GM06990 (cell line): ENCODE data around the gene SNRPE.
A peak's percentile ranks its signal among the peaks of the same experiment; 100 is the strongest.

Source experiments
- DNase-seq: peaks from one replicate; pipeline ENCODE4 v3.0.0-alpha.2; 2011; ENCODE audit not compliant: insufficient read length; ENCODE audit errors: extremely low read depth
- H3K27me3 ChIP-seq: replicated peaks from 2 replicates; pipeline ENCODE4 v1.6.0; 2011; ENCODE audit warnings: low read length; ENCODE audit not compliant: control insufficient read depth, insufficient read depth
- H3K36me3 ChIP-seq: 2 replicates; pipeline ENCODE4 v1.5.1; 2011; ENCODE audit warnings: low read length; ENCODE audit not compliant: control insufficient read depth, insufficient read depth
- H3K4me3 ChIP-seq: replicated peaks from 2 replicates; pipeline ENCODE4 v1.5.1; 2011; ENCODE audit warnings: low read depth, mild to moderate bottlenecking, control low read depth, low read length
- TF ChIP-seq, protein P1 (sequence below): IDR thresholded peaks from 2 replicates; pipeline ENCODE4 v1.5.1; 2011; ENCODE audit warnings: low read length, control low read depth, mild to moderate bottlenecking, inconsistent platforms; ENCODE audit not compliant: insufficient read depth, poor library complexity, severe bottlenecking

The SNRPE gene

DNA sequence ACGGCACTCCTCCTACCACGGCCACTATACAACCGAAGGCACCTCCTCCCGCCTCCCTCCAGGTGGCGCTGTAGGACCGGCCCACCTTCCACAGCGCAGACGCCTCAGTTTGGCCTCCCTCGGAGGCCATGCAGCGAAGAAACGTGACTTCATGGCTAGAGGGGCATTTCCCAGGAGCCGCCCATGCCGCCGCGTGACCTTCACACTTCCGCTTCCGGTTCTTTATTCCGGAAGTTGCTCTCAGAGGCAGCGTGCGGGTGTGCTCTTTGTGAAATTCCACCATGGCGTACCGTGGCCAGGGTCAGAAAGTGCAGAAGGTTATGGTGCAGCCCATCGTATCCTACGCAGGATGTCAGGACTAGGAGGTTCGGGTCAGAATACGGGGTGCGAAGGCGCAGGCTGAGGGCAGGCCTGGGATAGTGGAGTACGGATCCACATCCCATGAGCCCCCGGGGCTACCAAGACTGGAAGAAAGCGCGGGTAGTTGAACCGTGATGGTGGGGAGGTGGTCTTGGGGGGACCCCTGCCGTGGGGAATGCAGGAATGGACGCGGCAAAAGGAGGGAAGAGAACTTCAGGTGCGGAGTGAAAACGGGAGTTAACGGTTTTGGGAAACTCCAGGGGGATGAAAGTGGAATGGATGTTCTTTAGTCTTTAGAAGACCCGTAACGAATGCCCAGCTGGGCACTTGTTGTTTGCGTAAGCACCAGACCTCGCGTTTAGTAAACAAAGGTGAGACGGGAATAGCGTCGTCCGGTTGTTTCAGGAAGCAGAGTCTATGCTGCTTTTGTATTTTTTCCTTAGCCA is at the start of gene SNRPE:
Gene SNRPE, plus strand, starts transcription at position 221 of the 806 bp plus-strand sequence. Its CDS starts 61 bp downstream, at position 282.
- Histone ChIP-seq H3K27me3 (no peaks in the 10 kb centered on the region), H3K4me3 (peak within 1 kb of the TSS; percentile 98), H3K36me3 (peaks cover 11% of the 10 kb centered on the region; the same call in 1 of the 2 replicates)
- TF ChIP-seq, protein P1, sequence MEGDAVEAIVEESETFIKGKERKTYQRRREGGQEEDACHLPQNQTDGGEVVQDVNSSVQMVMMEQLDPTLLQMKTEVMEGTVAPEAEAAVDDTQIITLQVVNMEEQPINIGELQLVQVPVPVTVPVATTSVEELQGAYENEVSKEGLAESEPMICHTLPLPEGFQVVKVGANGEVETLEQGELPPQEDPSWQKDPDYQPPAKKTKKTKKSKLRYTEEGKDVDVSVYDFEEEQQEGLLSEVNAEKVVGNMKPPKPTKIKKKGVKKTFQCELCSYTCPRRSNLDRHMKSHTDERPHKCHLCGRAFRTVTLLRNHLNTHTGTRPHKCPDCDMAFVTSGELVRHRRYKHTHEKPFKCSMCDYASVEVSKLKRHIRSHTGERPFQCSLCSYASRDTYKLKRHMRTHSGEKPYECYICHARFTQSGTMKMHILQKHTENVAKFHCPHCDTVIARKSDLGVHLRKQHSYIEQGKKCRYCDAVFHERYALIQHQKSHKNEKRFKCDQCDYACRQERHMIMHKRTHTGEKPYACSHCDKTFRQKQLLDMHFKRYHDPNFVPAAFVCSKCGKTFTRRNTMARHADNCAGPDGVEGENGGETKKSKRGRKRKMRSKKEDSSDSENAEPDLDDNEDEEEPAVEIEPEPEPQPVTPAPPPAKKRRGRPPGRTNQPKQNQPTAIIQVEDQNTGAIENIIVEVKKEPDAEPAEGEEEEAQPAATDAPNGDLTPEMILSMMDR: peak; percentile 97
- DNase-seq: peak; percentile 91

DNA sequence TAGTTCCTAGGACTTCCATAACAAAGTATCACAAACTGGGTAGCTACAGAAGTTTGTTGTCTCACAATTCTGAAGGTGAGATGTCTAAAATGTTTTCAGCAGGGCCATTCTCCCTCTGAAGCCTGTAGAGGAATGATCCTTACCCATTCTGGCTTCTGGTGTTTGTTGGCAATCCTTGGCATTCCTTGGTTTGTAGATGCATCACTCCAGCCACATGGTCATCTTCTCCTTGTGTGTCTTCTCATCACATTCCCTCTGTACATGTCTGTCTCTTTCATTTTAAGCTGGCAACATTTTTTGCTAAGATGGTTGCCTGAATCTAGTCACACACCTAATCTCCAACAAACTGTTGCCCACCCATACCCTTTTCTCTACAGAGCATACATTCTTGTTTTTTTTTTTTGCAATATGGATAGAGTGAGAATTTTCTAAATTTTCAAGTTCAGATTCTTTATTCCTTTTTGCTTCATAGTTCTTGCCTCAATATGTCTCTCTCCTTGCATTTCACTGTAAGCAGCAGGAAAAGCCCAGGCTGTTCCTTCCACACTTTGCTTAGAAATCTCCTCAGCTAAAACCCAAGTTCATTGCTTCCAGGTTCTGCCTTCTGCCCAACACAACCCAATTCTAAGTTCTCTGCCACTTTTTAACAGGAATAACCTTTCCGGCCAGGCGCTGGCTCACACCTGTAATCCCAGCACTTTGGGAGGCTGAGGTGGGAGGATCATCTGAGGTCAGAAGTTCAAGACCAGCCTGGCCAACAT is 47.6 kb upstream of the SNRPE start:
- peaks cover 3% of the 10 kb centered on the region for H3K36me3 ChIP-seq
- TF ChIP-seq, protein P1: no peak
- H3K27me3 ChIP-seq: no peaks in the 10 kb centered on the region
- no peak for DNase-seq
- no peak overlapping the region for H3K4me3 ChIP-seq

DNA sequence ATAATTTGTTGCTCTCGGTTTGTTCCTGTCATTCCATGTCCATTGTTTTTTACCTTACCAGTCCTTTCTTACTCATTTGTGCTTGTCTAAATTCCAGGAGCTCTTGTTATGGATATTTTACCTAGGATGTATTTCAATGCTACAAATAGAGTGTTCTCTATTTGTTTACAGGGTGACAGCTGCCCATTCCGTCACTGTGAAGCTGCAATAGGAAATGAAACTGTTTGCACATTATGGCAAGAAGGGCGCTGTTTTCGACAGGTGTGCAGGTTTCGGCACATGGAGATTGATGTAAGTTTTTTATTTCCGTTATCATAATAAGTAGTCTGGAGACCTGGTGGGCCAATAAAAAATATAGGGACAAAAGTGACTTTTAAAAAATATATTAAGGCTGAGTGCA is 43.0 kb upstream of the SNRPE start:
- DNase-seq: no peak
- peaks cover 15% of the 10 kb centered on the region for H3K36me3 ChIP-seq

DNA sequence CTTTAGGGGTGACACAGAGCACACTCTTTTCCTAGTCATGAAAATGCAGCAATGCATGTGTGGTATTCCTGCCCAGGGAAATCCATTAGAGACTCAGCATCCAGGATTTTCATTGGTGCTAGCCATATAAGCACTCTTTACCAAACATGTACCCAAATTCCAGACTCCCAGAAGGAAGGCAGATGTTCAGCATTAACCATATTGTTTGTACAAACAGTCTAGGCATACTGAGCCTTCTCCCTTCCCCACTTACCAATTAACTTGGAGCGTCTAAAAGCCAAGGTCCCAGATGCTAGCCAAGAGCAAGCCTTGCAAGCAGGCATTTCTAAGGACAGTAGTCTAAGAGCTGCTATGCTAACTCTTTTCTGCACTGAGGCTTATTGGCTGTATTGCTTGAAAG is 38.1 kb upstream of the SNRPE start:
- DNase-seq: no peak
- TF ChIP-seq, protein P1: no peak
- H3K4me3 ChIP-seq: no peak overlapping the region
- H3K36me3 ChIP-seq: peaks cover 14% of the 10 kb centered on the region
- H3K27me3 ChIP-seq: no peaks in the 10 kb centered on the region

More for the DNA sequence above, 43.0 kb upstream of the SNRPE start:
- H3K4me3 ChIP-seq: no peak overlapping the region
- TF ChIP-seq, protein P1: no peak
- H3K27me3 ChIP-seq: no peaks in the 10 kb centered on the region

DNA sequence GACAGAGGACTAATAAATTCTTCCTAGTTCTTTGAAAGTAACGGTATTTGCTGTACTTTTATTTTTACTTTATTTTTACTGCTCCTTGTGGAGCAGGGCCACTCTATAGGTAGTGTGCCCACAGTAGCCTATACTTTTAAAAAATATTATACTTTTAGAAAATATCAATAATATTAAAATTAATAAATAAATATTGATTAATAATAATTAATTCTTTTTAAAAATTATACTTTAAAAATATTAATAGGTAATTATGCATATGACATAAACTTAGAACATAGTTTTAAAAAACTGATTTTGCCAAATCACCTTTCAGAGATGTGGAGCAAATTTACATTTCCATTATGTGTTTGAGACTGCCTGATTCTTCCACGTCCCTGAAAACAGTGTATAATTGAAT is 35.2 kb upstream of the SNRPE start:
- DNase-seq: no peak
- Histone ChIP-seq H3K27me3 (no peaks in the 10 kb centered on the region), H3K4me3 (no peak overlapping the region), H3K36me3 (peaks cover 7% of the 10 kb centered on the region)
- TF ChIP-seq, protein P1: no peak
